ENCODE results near the gene GABPB2. TPM values are rescaled to one million over a fixed set of nuclear protein-coding genes. Genes with fewer than 3 reads are reported as not detected.

The GABPB2 gene
- total and polyA plus RNA-seq, 2 experiments from 2014 or later = 1.1 to 2.6 TPM

DNA sequence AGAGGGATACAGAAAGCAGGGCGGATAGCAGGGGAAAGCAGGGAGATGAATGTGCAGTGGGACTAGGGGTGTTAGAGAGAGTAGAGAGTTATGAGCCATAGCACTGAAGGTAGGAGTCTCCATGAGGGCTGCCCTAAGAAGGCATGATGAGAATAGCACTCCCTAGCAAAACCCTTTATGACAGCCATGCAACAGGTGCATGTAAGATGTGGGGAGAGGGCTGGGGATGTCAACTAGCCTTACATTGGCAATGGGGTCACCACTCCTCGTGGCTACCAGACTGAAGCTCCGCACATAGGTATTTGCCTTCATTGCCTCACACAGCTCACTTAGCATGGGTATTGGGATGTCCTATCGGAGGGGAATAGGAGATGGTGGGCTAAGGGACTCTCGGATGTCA lies 100.6 kb downstream of the GABPB2 start (continued):
- TF ChIP-seq, protein P1, sequence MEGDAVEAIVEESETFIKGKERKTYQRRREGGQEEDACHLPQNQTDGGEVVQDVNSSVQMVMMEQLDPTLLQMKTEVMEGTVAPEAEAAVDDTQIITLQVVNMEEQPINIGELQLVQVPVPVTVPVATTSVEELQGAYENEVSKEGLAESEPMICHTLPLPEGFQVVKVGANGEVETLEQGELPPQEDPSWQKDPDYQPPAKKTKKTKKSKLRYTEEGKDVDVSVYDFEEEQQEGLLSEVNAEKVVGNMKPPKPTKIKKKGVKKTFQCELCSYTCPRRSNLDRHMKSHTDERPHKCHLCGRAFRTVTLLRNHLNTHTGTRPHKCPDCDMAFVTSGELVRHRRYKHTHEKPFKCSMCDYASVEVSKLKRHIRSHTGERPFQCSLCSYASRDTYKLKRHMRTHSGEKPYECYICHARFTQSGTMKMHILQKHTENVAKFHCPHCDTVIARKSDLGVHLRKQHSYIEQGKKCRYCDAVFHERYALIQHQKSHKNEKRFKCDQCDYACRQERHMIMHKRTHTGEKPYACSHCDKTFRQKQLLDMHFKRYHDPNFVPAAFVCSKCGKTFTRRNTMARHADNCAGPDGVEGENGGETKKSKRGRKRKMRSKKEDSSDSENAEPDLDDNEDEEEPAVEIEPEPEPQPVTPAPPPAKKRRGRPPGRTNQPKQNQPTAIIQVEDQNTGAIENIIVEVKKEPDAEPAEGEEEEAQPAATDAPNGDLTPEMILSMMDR (conservative IDR thresholded peaks at IDR 0.05; ENCODE audit: low read depth in 2 of 2) = no peak
- no peak for TF ChIP-seq ZNF462 (CRISPR knock-in tag; IDR thresholded peaks at IDR 0.05)
- no peak for TF ChIP-seq ZNF331 (CRISPR knock-in tag; IDR thresholded peaks at IDR 0.05; ENCODE audit: low read depth)
- TF ChIP-seq JUNB (IDR thresholded peaks at IDR 0.05; ENCODE audit: unreplicated experiment) = no peak
- TF ChIP-seq ZNF114 (CRISPR knock-in tag; IDR thresholded peaks at IDR 0.05) = no peak
- TF ChIP-seq EZH2phosphoT487 (IDR thresholded peaks at IDR 0.05; ENCODE audit: unreplicated experiment) = no peak

Small RNA genes within 50 kb of the gene (small RNA-seq; reads per million reads assigned to genes)
- gene RNU6-884P (ENCODE audit: low replicate concordance) = not detected

Other genes starting within 250 kb of the GABPB2 start
- gene ARNT, start 194.2 kb upstream of the GABPB2 start, total RNA-seq (2014; rRNA removed; shearing (Covaris generic)) = 30.3 and 31.9 TPM in 2 replicates
- gene ARNT, start 194.2 kb upstream of the GABPB2 start, polyA plus RNA-seq (2016; fragmentation: Nextera tagmentation; extraction: Ambion mirVana) = 10.5 and 11.4 TPM in 2 replicates
- not detected in 2 replicates for gene CTXND2, start 183.6 kb upstream of the GABPB2 start, total RNA-seq (2014; rRNA removed; shearing (Covaris generic))
- not detected in 2 replicates for gene CTXND2, start 183.6 kb upstream of the GABPB2 start, polyA plus RNA-seq (2016; fragmentation: Nextera tagmentation; extraction: Ambion mirVana)
- 33.0 and 47.4 TPM in 2 replicates for gene SETDB1, start 144.4 kb upstream of the GABPB2 start, total RNA-seq (2014; rRNA removed; shearing (Covaris generic))
- 15.1 and 16.9 TPM in 2 replicates for gene SETDB1, start 144.4 kb upstream of the GABPB2 start, polyA plus RNA-seq (2016; fragmentation: Nextera tagmentation; extraction: Ambion mirVana)
- 120 and 122 TPM in 2 replicates for gene CERS2, start 95.9 kb upstream of the GABPB2 start, total RNA-seq (2014; rRNA removed; shearing (Covaris generic))
- 75.1 and 83.3 TPM in 2 replicates for gene CERS2, start 95.9 kb upstream of the GABPB2 start, polyA plus RNA-seq (2016; fragmentation: Nextera tagmentation; extraction: Ambion mirVana)
- 1.7 and 2.2 TPM in 2 replicates for gene ANXA9, start 88.5 kb upstream of the GABPB2 start, total RNA-seq (2014; rRNA removed; shearing (Covaris generic))
- 1.0 and 1.4 TPM in 2 replicates for gene ANXA9, start 88.5 kb upstream of the GABPB2 start, polyA plus RNA-seq (2016; fragmentation: Nextera tagmentation; extraction: Ambion mirVana)
- 9.7 and 10.3 TPM in 2 replicates for gene MINDY1, start 63.9 kb upstream of the GABPB2 start, total RNA-seq (2014; rRNA removed; shearing (Covaris generic))
- gene MINDY1, start 63.9 kb upstream of the GABPB2 start, polyA plus RNA-seq (2016; fragmentation: Nextera tagmentation; extraction: Ambion mirVana) = 4.2 and 4.5 TPM in 2 replicates
- gene PRUNE1, start 62.3 kb upstream of the GABPB2 start, total RNA-seq (2014; rRNA removed; shearing (Covaris generic)) = 23.7 and 33.2 TPM in 2 replicates
- gene PRUNE1, start 62.3 kb upstream of the GABPB2 start, polyA plus RNA-seq (2016; fragmentation: Nextera tagmentation; extraction: Ambion mirVana) = 14.7 and 16.7 TPM in 2 replicates
- gene BNIPL, start 34.2 kb upstream of the GABPB2 start, total RNA-seq (2014; rRNA removed; shearing (Covaris generic)) = 1.2 and 2.4 TPM in 2 replicates
- 0.59 and 0.91 TPM in 2 replicates for gene BNIPL, start 34.2 kb upstream of the GABPB2 start, polyA plus RNA-seq (2016; fragmentation: Nextera tagmentation; extraction: Ambion mirVana)
- 1.6 and 3.9 TPM in 2 replicates for gene C1orf56, start 23.0 kb upstream of the GABPB2 start, total RNA-seq (2014; rRNA removed; shearing (Covaris generic))
- gene C1orf56, start 23.0 kb upstream of the GABPB2 start, polyA plus RNA-seq (2016; fragmentation: Nextera tagmentation; extraction: Ambion mirVana) = 26.3 and 27.8 TPM in 2 replicates
- gene CDC42SE1, start 11.1 kb upstream of the GABPB2 start, total RNA-seq (2014; rRNA removed; shearing (Covaris generic)) = 44.9 and 49.1 TPM in 2 replicates
- 18.3 and 18.4 TPM in 2 replicates for gene CDC42SE1, start 11.1 kb upstream of the GABPB2 start, polyA plus RNA-seq (2016; fragmentation: Nextera tagmentation; extraction: Ambion mirVana)
- gene MLLT11, start 10.4 kb upstream of the GABPB2 start, total RNA-seq (2014; rRNA removed; shearing (Covaris generic)) = 10.6 and 11.3 TPM in 2 replicates
- 19.7 and 22.6 TPM in 2 replicates for gene MLLT11, start 10.4 kb upstream of the GABPB2 start, polyA plus RNA-seq (2016; fragmentation: Nextera tagmentation; extraction: Ambion mirVana)
- 12.3 and 24.4 TPM in 2 replicates for gene SEMA6C, start 75.9 kb downstream of the GABPB2 start, total RNA-seq (2014; rRNA removed; shearing (Covaris generic))
- gene SEMA6C, start 75.9 kb downstream of the GABPB2 start, polyA plus RNA-seq (2016; fragmentation: Nextera tagmentation; extraction: Ambion mirVana) = 6.2 and 8.5 TPM in 2 replicates
- gene TNFAIP8L2, start 85.9 kb downstream of the GABPB2 start, total RNA-seq (2014; rRNA removed; shearing (Covaris generic)) = not detected in 2 replicates
- gene TNFAIP8L2, start 85.9 kb downstream of the GABPB2 start, polyA plus RNA-seq (2016; fragmentation: Nextera tagmentation; extraction: Ambion mirVana) = 0.40 and 0.49 TPM in 2 replicates
- 5.7 and 6.4 TPM in 2 replicates for gene LYSMD1, start 95.1 kb downstream of the GABPB2 start, total RNA-seq (2014; rRNA removed; shearing (Covaris generic))
- gene LYSMD1, start 95.1 kb downstream of the GABPB2 start, polyA plus RNA-seq (2016; fragmentation: Nextera tagmentation; extraction: Ambion mirVana) = 3.6 and 4.0 TPM in 2 replicates
- 26.3 and 27.1 TPM in 2 replicates for gene SCNM1, start 95.4 kb downstream of the GABPB2 start, total RNA-seq (2014; rRNA removed; shearing (Covaris generic))
- gene SCNM1, start 95.4 kb downstream of the GABPB2 start, polyA plus RNA-seq (2016; fragmentation: Nextera tagmentation; extraction: Ambion mirVana) = 88.9 and 92.3 TPM in 2 replicates
- 1.3 TPM in 1 of 2 replicates, not detected in the other for gene TMOD4, start 105.2 kb downstream of the GABPB2 start, total RNA-seq (2014; rRNA removed; shearing (Covaris generic))
- gene TMOD4, start 105.2 kb downstream of the GABPB2 start, polyA plus RNA-seq (2016; fragmentation: Nextera tagmentation; extraction: Ambion mirVana) = not detected in 2 replicates
- 60.2 and 64.0 TPM in 2 replicates for gene VPS72, start 119.4 kb downstream of the GABPB2 start, total RNA-seq (2014; rRNA removed; shearing (Covaris generic))
- 90.3 and 95.3 TPM in 2 replicates for gene VPS72, start 119.4 kb downstream of the GABPB2 start, polyA plus RNA-seq (2016; fragmentation: Nextera tagmentation; extraction: Ambion mirVana)
- gene PIP5K1A, start 127.8 kb downstream of the GABPB2 start, total RNA-seq (2014; rRNA removed; shearing (Covaris generic)) = 61.4 and 63.3 TPM in 2 replicates
- gene PIP5K1A, start 127.8 kb downstream of the GABPB2 start, polyA plus RNA-seq (2016; fragmentation: Nextera tagmentation; extraction: Ambion mirVana) = 23.2 and 31.4 TPM in 2 replicates
- gene PSMD4, start 184.0 kb downstream of the GABPB2 start, total RNA-seq (2014; rRNA removed; shearing (Covaris generic)) = 165 and 171 TPM in 2 replicates
- gene PSMD4, start 184.0 kb downstream of the GABPB2 start, polyA plus RNA-seq (2016; fragmentation: Nextera tagmentation; extraction: Ambion mirVana) = 235 and 263 TPM in 2 replicates
- gene ZNF687, start 211.5 kb downstream of the GABPB2 start, total RNA-seq (2014; rRNA removed; shearing (Covaris generic)) = 63.1 and 63.9 TPM in 2 replicates
- gene ZNF687, start 211.5 kb downstream of the GABPB2 start, polyA plus RNA-seq (2016; fragmentation: Nextera tagmentation; extraction: Ambion mirVana) = 7.7 and 8.2 TPM in 2 replicates

Measured in GM23338 (cell line).